RWPE1 (cell line): Measurements from ENCODE around the gene ASTN2.

ENCODE experiments used
- CTCF ChIA-PET: fragments of 350-600 bp; sonication (Branson Sonifier 250); formaldehyde crosslinking; extraction: SDS; loops from one replicate; lab custom pipeline; 2021; lab: Yijun Ruan, JAX
- POLR2A ChIA-PET: fragments of 400-600 bp; formaldehyde crosslinking; extraction: SDS; loops from one replicate; lab custom pipeline; 2020; ENCODE audit warnings: antibody characterized with exemption; ENCODE audit not compliant: low non-redundant PET; lab: Yijun Ruan, JAX
- DNase-seq: peaks from one replicate; pipeline ENCODE4 v3.0.0; 2012; ENCODE audit warnings: low spot score
- H3K27ac ChIP-seq: fragments of 450-650 bp; 2 replicates; pipeline ENCODE4 v1.5.1; 2017
- TF ChIP-seq, protein P1 (sequence below): fragments of 450-650 bp; conservative IDR thresholded peaks from 2 replicates; pipeline ENCODE4 v1.5.1; 2017; ENCODE audit warnings: low read depth, mild to moderate bottlenecking

The ASTN2 gene

GRCh38 chr9:117083559-117083958, 331.3 kb downstream of the ASTN2 start:
- TF ChIP-seq, protein P1, sequence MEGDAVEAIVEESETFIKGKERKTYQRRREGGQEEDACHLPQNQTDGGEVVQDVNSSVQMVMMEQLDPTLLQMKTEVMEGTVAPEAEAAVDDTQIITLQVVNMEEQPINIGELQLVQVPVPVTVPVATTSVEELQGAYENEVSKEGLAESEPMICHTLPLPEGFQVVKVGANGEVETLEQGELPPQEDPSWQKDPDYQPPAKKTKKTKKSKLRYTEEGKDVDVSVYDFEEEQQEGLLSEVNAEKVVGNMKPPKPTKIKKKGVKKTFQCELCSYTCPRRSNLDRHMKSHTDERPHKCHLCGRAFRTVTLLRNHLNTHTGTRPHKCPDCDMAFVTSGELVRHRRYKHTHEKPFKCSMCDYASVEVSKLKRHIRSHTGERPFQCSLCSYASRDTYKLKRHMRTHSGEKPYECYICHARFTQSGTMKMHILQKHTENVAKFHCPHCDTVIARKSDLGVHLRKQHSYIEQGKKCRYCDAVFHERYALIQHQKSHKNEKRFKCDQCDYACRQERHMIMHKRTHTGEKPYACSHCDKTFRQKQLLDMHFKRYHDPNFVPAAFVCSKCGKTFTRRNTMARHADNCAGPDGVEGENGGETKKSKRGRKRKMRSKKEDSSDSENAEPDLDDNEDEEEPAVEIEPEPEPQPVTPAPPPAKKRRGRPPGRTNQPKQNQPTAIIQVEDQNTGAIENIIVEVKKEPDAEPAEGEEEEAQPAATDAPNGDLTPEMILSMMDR, result no peak
- ChIA-PET CTCF (interaction anchor here (0.7 kb wide), 1 partner anchor 9 kb away, joined by 3 read pairs; no protein-coding TSS in a partner anchor), POLR2A (no interaction called here)
- DNase-seq, result no peak
- no peak overlapping the region for H3K27ac ChIP-seq

DNA sequence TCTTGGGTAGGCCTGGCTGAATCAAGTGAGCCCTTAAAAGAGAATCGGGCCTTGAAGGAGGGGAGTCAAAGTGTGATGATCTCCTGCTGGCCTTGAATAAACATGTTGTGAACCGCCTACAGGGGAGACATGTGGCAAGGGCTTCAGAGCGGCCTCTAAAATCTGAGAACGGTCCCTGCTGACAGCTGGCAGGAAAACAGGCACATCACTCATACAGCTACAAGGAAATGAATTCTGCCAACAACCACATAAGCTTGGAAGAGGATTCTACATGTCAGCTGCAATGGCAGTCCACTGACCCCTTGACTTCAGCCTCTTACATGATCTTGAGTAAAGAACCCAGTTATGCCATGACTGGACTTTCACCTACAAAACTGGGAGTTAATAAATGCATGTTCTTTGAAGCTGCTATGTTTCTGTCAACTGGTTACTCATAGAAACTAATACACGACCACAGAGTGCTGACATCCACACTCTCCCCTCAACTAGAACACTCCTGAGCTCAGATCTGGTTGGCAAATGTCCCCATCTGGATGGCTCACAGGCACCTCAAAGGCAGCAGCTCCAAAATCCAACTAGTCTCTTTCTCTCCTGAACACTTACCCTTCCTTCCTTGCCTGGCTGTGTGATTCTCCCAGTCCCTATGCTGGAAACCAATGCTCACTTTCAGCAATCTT, 333.1 kb downstream of the ASTN2 start:
- no peak for DNase-seq
- POLR2A ChIA-PET, result no interaction called here
- H3K27ac ChIP-seq, result no peak overlapping the region
- TF ChIP-seq, protein P1, result no peak
- CTCF ChIA-PET, result interaction anchor here (0.5 to 1.3 kb wide), 3 partner anchors 8 to 1499 kb away, joined by 3 read pairs; no protein-coding TSS in a partner anchor

- ChIA-PET POLR2A (no interaction called here), CTCF (no interaction called here)
- TF ChIP-seq, protein P1, result no peak
- no peak for DNase-seq
- no peak overlapping the region for H3K27ac ChIP-seq
These were observed 334.0 kb downstream of the ASTN2 start for GRCh38 chr9:117080765-117081390.

GRCh38 chr9:117076571-117077290, 338.1 kb downstream of the ASTN2 start:
- no peak for DNase-seq
- no peak overlapping the region for H3K27ac ChIP-seq
- CTCF ChIA-PET, result no interaction called here

DNA sequence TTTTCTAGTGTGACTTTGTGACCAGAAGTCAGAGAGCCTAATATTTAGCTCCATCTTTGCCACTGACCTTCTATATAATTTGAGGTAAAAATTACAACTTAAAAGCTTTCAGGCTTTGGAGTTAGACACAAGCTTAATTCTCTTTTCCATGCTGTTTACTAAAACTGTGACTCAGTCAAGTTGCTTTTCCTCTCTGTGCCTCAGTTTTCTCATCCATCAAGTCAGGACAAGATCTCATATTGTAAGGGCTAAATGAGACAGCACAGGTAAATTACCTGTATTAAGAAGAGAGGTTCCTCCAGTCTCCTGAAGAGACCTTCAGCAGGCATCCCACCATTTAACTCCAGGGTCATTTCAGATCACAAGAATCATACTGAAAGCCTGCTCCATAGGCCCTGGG, 339.2 kb downstream of the ASTN2 start:
- POLR2A ChIA-PET, result interaction anchor here (0.5 kb wide), 1 partner anchor 233 kb away, joined by 3 read pairs; no protein-coding TSS in a partner anchor
- CTCF ChIA-PET, result interaction anchor here (0.5 to 0.6 kb wide), 2 partner anchors 124 to 632 kb away, joined by 3 to 4 read pairs; no protein-coding TSS in a partner anchor
- no peak for DNase-seq
- TF ChIP-seq, protein P1, result no peak
- no peak overlapping the region for H3K27ac ChIP-seq

More at GRCh38 chr9:117076571-117077290, 338.1 kb downstream of the ASTN2 start:
- POLR2A ChIA-PET, result no interaction called here
- TF ChIP-seq, protein P1, result no peak

DNA sequence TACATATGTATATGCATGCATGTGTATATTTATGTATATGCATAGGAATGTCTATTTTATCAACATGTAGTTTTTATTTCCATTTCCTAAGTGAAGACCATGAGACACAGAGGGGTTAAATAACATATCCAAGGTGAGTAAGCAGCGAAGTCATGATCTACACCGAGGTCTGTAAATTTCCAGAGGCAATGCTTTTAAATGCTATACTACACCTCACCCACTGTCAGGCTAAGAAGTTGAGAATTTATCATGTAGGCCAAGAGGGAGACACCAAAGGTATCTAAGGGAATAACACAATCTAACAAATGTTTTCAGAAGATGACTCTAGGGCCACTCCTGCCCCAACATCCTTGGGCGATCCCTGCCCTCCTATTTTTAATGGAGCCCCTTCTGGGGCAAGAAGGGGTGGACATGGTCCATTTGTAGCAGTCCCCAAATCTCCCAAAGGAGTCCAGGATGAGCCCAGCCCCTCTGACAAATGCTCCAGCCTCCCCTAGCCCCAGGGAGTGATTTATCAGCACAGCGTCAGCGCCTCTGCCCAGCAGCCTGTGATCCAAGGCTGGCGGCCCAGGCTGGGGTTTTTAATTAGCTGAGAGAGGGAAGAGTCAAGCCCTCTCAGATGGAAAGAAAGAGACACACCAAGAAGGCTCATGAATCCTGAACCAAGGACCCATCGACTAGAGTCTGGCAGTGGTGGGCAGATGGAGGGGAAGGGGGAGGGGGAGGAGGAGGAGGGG, 339.9 kb downstream of the ASTN2 start:
- no peak overlapping the region for H3K27ac ChIP-seq
- no peak for DNase-seq
- POLR2A ChIA-PET, result no interaction called here
- CTCF ChIA-PET, result interaction anchor here (0.5 to 1.4 kb wide), 3 partner anchors 9 to 1415 kb away, joined by 3 to 5 read pairs (median 3); no protein-coding TSS in a partner anchor
- TF ChIP-seq, protein P1, result no peak
